Breast epithelium (tissue), 3 donors: ENCODE data around the gene PTGFR.

Experiments
- POLR2A ChIP-seq: fragments of 450-650 bp; IDR thresholded peaks from one replicate; pipeline ENCODE4 v1.6.1; 2016; ENCODE audit warnings: antibody characterized with exemption, mild to moderate bottlenecking, moderate library complexity
- POLR2AphosphoS5 ChIP-seq, 3 donors: sonication (generic); formaldehyde crosslinking; IDR thresholded peaks; one replicate each; pipeline ENCODE4 v1.6.1; 2017; ENCODE audit warnings: antibody characterized with exemption in 3 of 3
- TF ChIP-seq, protein P1 (sequence below), 3 donors: fragments of 450-650 bp; IDR thresholded peaks; one replicate each; pipeline ENCODE4 v1.5.1; 2016 to 2017; ENCODE audit warnings: antibody characterized with exemption in 3 of 3, mild to moderate bottlenecking in 3 of 3, moderate library complexity in 3 of 3

GRCh38 chr1:78527706-78528105 is 36.9 kb downstream of the PTGFR start:
- TF ChIP-seq, protein P1, sequence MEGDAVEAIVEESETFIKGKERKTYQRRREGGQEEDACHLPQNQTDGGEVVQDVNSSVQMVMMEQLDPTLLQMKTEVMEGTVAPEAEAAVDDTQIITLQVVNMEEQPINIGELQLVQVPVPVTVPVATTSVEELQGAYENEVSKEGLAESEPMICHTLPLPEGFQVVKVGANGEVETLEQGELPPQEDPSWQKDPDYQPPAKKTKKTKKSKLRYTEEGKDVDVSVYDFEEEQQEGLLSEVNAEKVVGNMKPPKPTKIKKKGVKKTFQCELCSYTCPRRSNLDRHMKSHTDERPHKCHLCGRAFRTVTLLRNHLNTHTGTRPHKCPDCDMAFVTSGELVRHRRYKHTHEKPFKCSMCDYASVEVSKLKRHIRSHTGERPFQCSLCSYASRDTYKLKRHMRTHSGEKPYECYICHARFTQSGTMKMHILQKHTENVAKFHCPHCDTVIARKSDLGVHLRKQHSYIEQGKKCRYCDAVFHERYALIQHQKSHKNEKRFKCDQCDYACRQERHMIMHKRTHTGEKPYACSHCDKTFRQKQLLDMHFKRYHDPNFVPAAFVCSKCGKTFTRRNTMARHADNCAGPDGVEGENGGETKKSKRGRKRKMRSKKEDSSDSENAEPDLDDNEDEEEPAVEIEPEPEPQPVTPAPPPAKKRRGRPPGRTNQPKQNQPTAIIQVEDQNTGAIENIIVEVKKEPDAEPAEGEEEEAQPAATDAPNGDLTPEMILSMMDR (IDR thresholded peaks at IDR 0.05) = no peak
- TF ChIP-seq POLR2AphosphoS5 (IDR thresholded peaks at IDR 0.05) (no peak), POLR2A (no peak)
